ENCODE results near the gene FLOT1. TPM values are rescaled to one million over a fixed set of nuclear protein-coding genes. Genes with fewer than 3 reads are reported as not detected.

Gene FLOT1
- total RNA-seq, 2 donors from 2014 or later = 121 to 141 TPM

GRCh38 chr6:30741789-30742315 is 635 bp downstream of the FLOT1 start:
- TF ChIP-seq CTCF (conservative IDR thresholded peaks at IDR 0.05) = no peak
- H3K36me3 ChIP-seq (ENCODE audit: control insufficient read depth, insufficient read depth, low read length) = peaks cover 55% of the 10 kb centered on the region
- Mint-ChIP-seq H3K36me3 (ENCODE audit: low read depth) (peaks cover 57% of the 10 kb centered on the region), H3K27ac (peak overlapping the region; percentile 91), H3K27me3 (ENCODE audit: insufficient read depth) (no peaks in the 10 kb centered on the region), H3K4me3 (peak overlapping the region; percentile 98), H3K9me3 (no peaks in the 10 kb centered on the region), H3K4me1 (peaks cover 26% of the 10 kb centered on the region)
- H3K9me3 ChIP-seq (ENCODE audit: control insufficient read depth, low read length) = no peaks in the 10 kb centered on the region
- 27 to 31% methylated on average over 7 to 13 of the region's 13 CpGs for WGBS, 2 experiments (ENCODE audit: insufficient coverage in 1 of 2, insufficient read length in 1 of 2)
- H3K4me3 ChIP-seq (ENCODE audit: low read length) = peak overlapping the region; percentile 94
- DNase-seq = no peak
- H3K27me3 ChIP-seq (ENCODE audit: control insufficient read depth, insufficient read depth, low read length, poor library complexity, severe bottlenecking) = no peaks in the 10 kb centered on the region
- H3K4me1 ChIP-seq (ENCODE audit: control insufficient read depth, insufficient read depth, low read length) = peaks cover 5% of the 10 kb centered on the region
- H3K9ac ChIP-seq (ENCODE audit: extremely low read depth, low read length, poor library complexity, severe bottlenecking) = peak overlapping the region; percentile 99
- H3K27ac ChIP-seq (ENCODE audit: low read depth, low read length) = no peak overlapping the region

GRCh38 chr6:30741063-30741779 is 1.3 kb downstream of the FLOT1 start:
- Histone ChIP-seq H3K27me3 (ENCODE audit: control insufficient read depth, insufficient read depth, low read length, poor library complexity, severe bottlenecking) (no peaks in the 10 kb centered on the region), H3K9ac (ENCODE audit: extremely low read depth, low read length, poor library complexity, severe bottlenecking) (peak overlapping the region; percentile 99), H3K4me1 (ENCODE audit: control insufficient read depth, insufficient read depth, low read length) (peaks cover 5% of the 10 kb centered on the region), H3K36me3 (ENCODE audit: control insufficient read depth, insufficient read depth, low read length) (peaks cover 58% of the 10 kb centered on the region), H3K4me3 (ENCODE audit: low read length) (peak overlapping the region; percentile 94), H3K9me3 (ENCODE audit: control insufficient read depth, low read length) (no peaks in the 10 kb centered on the region), H3K27ac (ENCODE audit: low read depth, low read length) (no peak overlapping the region)
- peaks cover 26% of the 10 kb centered on the region for H3K4me1 Mint-ChIP-seq
- H3K27ac Mint-ChIP-seq = peak overlapping the region; percentile 91
- TF ChIP-seq CTCF (conservative IDR thresholded peaks at IDR 0.05) = peak; percentile 36
- WGBS, 2 experiments (ENCODE audit: insufficient coverage in 1 of 2, insufficient read length in 1 of 2) = 84 to 91% methylated on average over 8 of the region's 8 CpGs
- no peaks in the 10 kb centered on the region for H3K9me3 Mint-ChIP-seq
- H3K27me3 Mint-ChIP-seq (ENCODE audit: insufficient read depth) = no peaks in the 10 kb centered on the region
- peak overlapping the region; percentile 98 for H3K4me3 Mint-ChIP-seq
- peak; percentile 79 for DNase-seq
- H3K36me3 Mint-ChIP-seq (ENCODE audit: low read depth) = peaks cover 62% of the 10 kb centered on the region

GRCh38 chr6:30740540-30740870 is 2.0 kb downstream of the FLOT1 start:
- Histone ChIP-seq H3K9ac (ENCODE audit: extremely low read depth, low read length, poor library complexity, severe bottlenecking) (no peak overlapping the region), H3K36me3 (ENCODE audit: control insufficient read depth, insufficient read depth, low read length) (peaks cover 65% of the 10 kb centered on the region), H3K4me1 (ENCODE audit: control insufficient read depth, insufficient read depth, low read length) (peaks cover 5% of the 10 kb centered on the region), H3K4me3 (ENCODE audit: low read length) (no peak overlapping the region), H3K9me3 (ENCODE audit: control insufficient read depth, low read length) (no peaks in the 10 kb centered on the region), H3K27ac (ENCODE audit: low read depth, low read length) (no peak overlapping the region), H3K27me3 (ENCODE audit: control insufficient read depth, insufficient read depth, low read length, poor library complexity, severe bottlenecking) (no peaks in the 10 kb centered on the region)
- Mint-ChIP-seq H3K27me3 (ENCODE audit: insufficient read depth) (no peaks in the 10 kb centered on the region), H3K36me3 (ENCODE audit: low read depth) (peaks cover 69% of the 10 kb centered on the region), H3K27ac (peak overlapping the region; percentile 50), H3K4me1 (peaks cover 24% of the 10 kb centered on the region), H3K4me3 (peak overlapping the region; percentile 98), H3K9me3 (no peaks in the 10 kb centered on the region)
- WGBS, 2 experiments (ENCODE audit: insufficient coverage in 1 of 2, insufficient read length in 1 of 2) = 97 to 100% methylated on average over 1 to 2 of the region's 2 CpGs
- no peak for TF ChIP-seq CTCF (conservative IDR thresholded peaks at IDR 0.05)
- DNase-seq = no peak
